Coronary artery (tissue), 2 donors: ENCODE data around the gene LGALS4.
"Not testable (repeated sequence)": the region's sequence is repeated elsewhere in the genome, so short reads cannot be mapped to it uniquely, and the experiment has no call there.

Experiments
- DNase-seq: peaks from one replicate; pipeline ENCODE4 v3.0.0-alpha.2; 2017; ENCODE audit warnings: low spot score
- H3K27ac ChIP-seq, 2 donors: fragments of 200-600 bp; sonication (generic); one replicate each; pipeline ENCODE4 v1.5.1; 2016 to 2019
- H3K4me3 ChIP-seq: fragments of 200-600 bp; sonication (generic); 2 replicates; pipeline ENCODE4 v1.5.1; 2016; ENCODE audit warnings: mild to moderate bottlenecking, moderate library complexity
- CTCF ChIP-seq: fragments of 200-600 bp; sonication (generic); IDR thresholded peaks from one replicate; pipeline ENCODE4 v1.5.1; 2019; ENCODE audit warnings: antibody characterized with exemption

LGALS4 gene

GRCh38 chr19:38778733-38779132 lies 34.0 kb downstream of the LGALS4 start:
- no peak for DNase-seq

GRCh38 chr19:38774181-38774950 lies 38.4 kb downstream of the LGALS4 start:
- no peak for DNase-seq
- no peak overlapping the region for H3K4me3 ChIP-seq
- H3K27ac ChIP-seq: no peak overlapping the region
- no peak for TF ChIP-seq CTCF

More at GRCh38 chr19:38778733-38779132, 34.0 kb downstream of the LGALS4 start:
- Histone ChIP-seq H3K27ac (no peak overlapping the region), H3K4me3 (no peak overlapping the region)
- no peak for TF ChIP-seq CTCF

- no peak for DNase-seq
- Histone ChIP-seq H3K27ac (no peak within 1 kb of the TSS), H3K4me3 (no peak within 1 kb of the TSS)
- no peak for TF ChIP-seq CTCF
Observed at GRCh38 chr19:38773469-38774177, 39.1 kb downstream of the LGALS4 start, which contains the start of gene LGALS7. LGALS7 (minus strand) TSS chr19:38773517; CDS start chr19:38773492, 25 bp downstream.

- not testable (repeated sequence) for DNase-seq, H3K4me3 ChIP-seq, H3K27ac ChIP-seq
Observed at GRCh38 chr19:38771569-38771968, 41.2 kb downstream of the LGALS4 start.

GRCh38 chr19:38770949-38771275 lies 41.8 kb downstream of the LGALS4 start:
- H3K4me3 ChIP-seq, H3K27ac ChIP-seq: not testable (repeated sequence)

GRCh38 chr19:38770228-38770948 lies 42.4 kb downstream of the LGALS4 start:
- Histone ChIP-seq H3K27ac (peak overlapping the region in 1 of 2 donors; percentile 66), H3K4me3 (peak overlapping the region; percentile 59)
- DNase-seq: not testable (repeated sequence)

More at GRCh38 chr19:38770949-38771275, 41.8 kb downstream of the LGALS4 start:
- DNase-seq: not testable (repeated sequence)

- H3K4me3 ChIP-seq: peak overlapping the region; percentile 59
- DNase-seq: peak; percentile 90
- TF ChIP-seq CTCF: peak; percentile 90
- peak overlapping the region in 1 of 2 donors; percentile 66 for H3K27ac ChIP-seq
Observed at GRCh38 chr19:38769635-38770211, 43.0 kb downstream of the LGALS4 start.

GRCh38 chr19:38766276-38767047 lies 46.3 kb downstream of the LGALS4 start:
- no peak for TF ChIP-seq CTCF
- no peak overlapping the region for H3K4me3 ChIP-seq
- no peak for DNase-seq
- no peak overlapping the region for H3K27ac ChIP-seq
